HepG2 (cell line): ENCODE results near the gene FBXL13. TPM values are rescaled to one million over a fixed set of nuclear protein-coding genes. Genes with fewer than 3 reads are reported as not detected.

Experiments
- ATAC-seq: fragments of 200-7000 bp; cut with Tn5 transposase; 3 replicates; pipeline ENCODE4 v1.9.1; 2020; ENCODE audit warnings: mild to moderate bottlenecking, moderate library complexity
- BruUV-seq: library from RNA; stranded (reverse); fragments of 400-500 nt; replicated peaks from 2 replicates; lab custom pipeline; 2021; lab: Mats Ljungman, UMichigan
- CTCF ChIA-PET: fragments of 300-600 bp; formaldehyde crosslinking; extraction: SDS; loops from one replicate; lab custom pipeline; 2021; ENCODE audit warnings: low total read pairs, inconsistent platforms, low intra/inter-chr PET ratio; lab: Yijun Ruan, JAX
- POLR2A ChIA-PET: fragments of 350-600 bp; sonication (Branson Sonifier 250); formaldehyde crosslinking; loops from one replicate; lab custom pipeline; 2020; ENCODE audit warnings: antibody characterized with exemption, inconsistent platforms; lab: Yijun Ruan, JAX
- DNase-seq: peaks from one replicate; pipeline ENCODE4 v3.0.0-alpha.2; 2015; ENCODE audit warnings: low spot score
- FAIRE-seq: peaks from 3 replicates; lab custom pipeline; 2011; peaks lifted over from hg19 to GRCh38; lab: Jason Lieb, UNC
- H2AFZ ChIP-seq: one replicate; pipeline ENCODE4 v1.6.1; 2011; ENCODE audit warnings: low read length, inconsistent platforms
- H3K27ac ChIP-seq: fragments of 300-600 bp; 3 replicates; pipeline ENCODE4 v1.8.0; 2011; ENCODE audit warnings: mixed run types, mild to moderate bottlenecking, mixed read lengths, low read length, inconsistent platforms; ENCODE audit not compliant: insufficient read depth; ENCODE audit errors: extremely low read length
- H3K27me3 ChIP-seq, 2 experiments: fragments of 200-600 bp in 1 of 2; 2 replicates in 1 of 2; 3 replicates in 1 of 2; pipeline versions ENCODE4 v1.6.0 to v1.8.0; 2011; ENCODE audit warnings: low read length in 2 of 2, mild to moderate bottlenecking in 2 of 2, moderate library complexity in 2 of 2, inconsistent platforms in 1 of 2; ENCODE audit not compliant: insufficient read depth in 2 of 2, control insufficient read depth in 1 of 2
- H3K36me3 ChIP-seq, 2 experiments: fragments of 200-600 bp in 1 of 2; replicated peaks in 1 of 2; 2 replicates in 1 of 2; 3 replicates in 1 of 2; pipeline versions ENCODE4 v1.5.1 to v1.8.0; 2011; ENCODE audit warnings: low read length in 2 of 2, inconsistent platforms in 1 of 2; ENCODE audit not compliant: insufficient read depth in 2 of 2, control insufficient read depth in 1 of 2
- H3K4me1 ChIP-seq: 2 replicates; pipeline ENCODE4 v1.5.1; 2012; ENCODE audit warnings: low read length, inconsistent platforms; ENCODE audit not compliant: insufficient read depth
- H3K4me2 ChIP-seq: 2 replicates; pipeline ENCODE4 v1.6.0; 2011; ENCODE audit warnings: low read depth, low read length, inconsistent platforms
- H3K4me3 ChIP-seq, 3 experiments: fragments of 200-600 bp in 1 of 3; sonication (generic), shearing (Covaris generic) in 1 of 3; replicated peaks in 1 of 3; 2 replicates each; pipeline ENCODE4 v1.5.1; 2011 to 2016; ENCODE audit warnings: low read length in 3 of 3, inconsistent platforms in 2 of 3, low read depth in 2 of 3, mild to moderate bottlenecking in 2 of 3, control low read depth in 1 of 3, mixed read lengths in 1 of 3; ENCODE audit not compliant: insufficient read depth in 1 of 3
- H3K79me2 ChIP-seq: one replicate; pipeline ENCODE4 v1.6.1; 2011; ENCODE audit warnings: low read length, inconsistent platforms; ENCODE audit not compliant: insufficient read depth
- H3K9ac ChIP-seq: 2 replicates; pipeline ENCODE4 v1.6.0; 2011; ENCODE audit warnings: mild to moderate bottlenecking, low read depth, low read length, inconsistent platforms; ENCODE audit not compliant: insufficient read depth
- H3K9me3 ChIP-seq: 2 replicates; pipeline ENCODE4 v1.5.1; 2012; ENCODE audit warnings: mild to moderate bottlenecking, low read length
- H4K20me1 ChIP-seq: 2 replicates; pipeline ENCODE4 v1.6.0; 2011; ENCODE audit warnings: inconsistent platforms, mild to moderate bottlenecking, low read length, moderate library complexity; ENCODE audit not compliant: insufficient read depth
- AKAP8 ChIP-seq: sonication (generic); formaldehyde crosslinking; IDR thresholded peaks from 2 replicates; pipeline ENCODE4 v1.5.1; 2020; ENCODE audit warnings: mild to moderate bottlenecking, missing genetic modification reagents
- DNMT1 ChIP-seq: sonication (generic); formaldehyde crosslinking; IDR thresholded peaks from 2 replicates; pipeline ENCODE4 v1.5.1; 2020; ENCODE audit warnings: mild to moderate bottlenecking, missing genetic modification reagents
- FOXO1 ChIP-seq: sonication (generic); formaldehyde crosslinking; IDR thresholded peaks from 2 replicates; pipeline ENCODE4 v1.4.0; 2020; ENCODE audit warnings: missing genetic modification reagents
- GPN1 ChIP-seq: sonication (generic); formaldehyde crosslinking; IDR thresholded peaks from 2 replicates; pipeline ENCODE4 v1.5.1; 2020; ENCODE audit warnings: missing genetic modification reagents, borderline replicate concordance
- HHEX ChIP-seq: IDR thresholded peaks from 2 replicates; pipeline ENCODE4 v1.6.1; 2016; ENCODE audit warnings: control low read depth
- HOXA9 ChIP-seq: sonication (generic); formaldehyde crosslinking; IDR thresholded peaks from 2 replicates; pipeline ENCODE4 v1.8.1; 2022; ENCODE audit warnings: missing genetic modification reagents, mild to moderate bottlenecking, moderate library complexity, borderline replicate concordance
- KDM2A ChIP-seq: sonication (generic); formaldehyde crosslinking; IDR thresholded peaks from 2 replicates; pipeline ENCODE4 v1.4.0; 2020; ENCODE audit warnings: low read depth, missing genetic modification reagents, borderline replicate concordance
- NCOA5 ChIP-seq: sonication (generic); formaldehyde crosslinking; IDR thresholded peaks from 2 replicates; pipeline ENCODE4 v1.4.0; 2020; ENCODE audit warnings: missing genetic modification reagents
- NFKBIZ ChIP-seq: IDR thresholded peaks from 2 replicates; pipeline ENCODE4 v1.6.1; 2018; ENCODE audit warnings: missing genetic modification reagents, missing compliant biosample characterization
- PTBP1 ChIP-seq: fragments of 200-400 bp; formaldehyde crosslinking; IDR thresholded peaks from 2 replicates; pipeline ENCODE4 v1.6.1; 2018; ENCODE audit warnings: low read length, low read depth; ENCODE audit not compliant: poor library complexity, severe bottlenecking
- SRSF9 ChIP-seq: fragments of 200-400 bp; formaldehyde crosslinking; IDR thresholded peaks from 2 replicates; pipeline ENCODE4 v1.6.1; 2018; ENCODE audit warnings: borderline replicate concordance, mild to moderate bottlenecking, low read depth, low read length; ENCODE audit not compliant: insufficient read depth, poor library complexity, severe bottlenecking
- SUZ12 ChIP-seq: fragments of 150-350 bp; IDR thresholded peaks from 2 replicates; pipeline ENCODE4 v1.6.1; 2014; ENCODE audit warnings: low read depth, low read length
- TEAD3 ChIP-seq: optimal IDR thresholded peaks from 2 replicates; pipeline ENCODE3; 2016; ENCODE audit warnings: borderline replicate concordance
- ZBTB38 ChIP-seq: sonication (generic); formaldehyde crosslinking; IDR thresholded peaks from 2 replicates; pipeline ENCODE4 v1.5.1; 2020; ENCODE audit warnings: mild to moderate bottlenecking, missing genetic modification reagents
- ZBTB49 ChIP-seq: sonication (generic); formaldehyde crosslinking; IDR thresholded peaks from 2 replicates; pipeline ENCODE4 v1.4.0; 2020; ENCODE audit warnings: missing genetic modification reagents, borderline replicate concordance
- ZNF354B ChIP-seq: sonication (generic); formaldehyde crosslinking; IDR thresholded peaks from 2 replicates; pipeline ENCODE4 v1.8.0; 2022; ENCODE audit warnings: mild to moderate bottlenecking, missing genetic modification reagents
- ZSCAN25 ChIP-seq: sonication (generic); formaldehyde crosslinking; IDR thresholded peaks from 2 replicates; pipeline ENCODE4 v1.8.0; 2022; ENCODE audit warnings: mild to moderate bottlenecking, missing genetic modification reagents
- WGBS: methylation state at CpG from one replicate; pipeline ENCODE4 v1.1.6; 2017; ENCODE audit warnings: low lambda C conversion rate; 5-methylcytosine and 5-hydroxymethylcytosine counted together
- in situ Hi-C: cut with HindIII; loops from 2 replicates; pipeline ENCODE4 v1.10.0; 2017; ENCODE audit warnings: low pct_unique_long_range_greater_than_20kb; ENCODE audit not compliant: extremely low pct_ligation_motif_present
- intact Hi-C: fragments of 100-400 bp; cut with micrococcal nuclease; formaldehyde crosslinking; loops from one replicate; pipeline ENCODE4 v1.10.0; 2022; ENCODE audit not compliant: unreplicated experiment
- polyA plus RNA-seq, 8 experiments: library from polyadenylated mRNA; depleted of rRNA in 3 of 8; stranded (reverse) in 7 of 8; unstranded in 1 of 8; fragments of >200 nt; fragmentation: Illumina TruSeq in 4 of 8; extraction: Trizol in 4 of 8; gene quantifications; 2 replicates each; pipeline versions ENCODE4 v1.2.1 to v1.2.3, GENCODE V29; 2011 to 2016; ENCODE audit warnings: low read depth in 4 of 8, missing spikeins in 1 of 8, mixed read lengths in 1 of 8; ENCODE audit not compliant: insufficient read depth in 1 of 8
- total RNA-seq, 5 experiments: library from RNA; depleted of rRNA; stranded (reverse); fragments of >200 nt; fragmentation: Illumina TruSeq; extraction: Trizol; gene quantifications; 2 replicates each; pipeline ENCODE4 v1.2.3, GENCODE V29; 2016; ENCODE audit warnings: low read depth in 1 of 5

FBXL13 gene
- total and polyA plus RNA-seq, 2 of the 13 experiments (the other 11 are each of a cell fraction or from before 2014, with no cell fraction given) = 0.24 to 0.77 TPM

- H3K36me3 ChIP-seq = no peaks in the 10 kb centered on the region
- no peaks in the 10 kb centered on the region for H3K4me1 ChIP-seq
- ChIA-PET CTCF (no interaction called here), POLR2A (no interaction called here)
- H3K9ac ChIP-seq = no peak overlapping the region
- H3K27me3 ChIP-seq = no peaks in the 10 kb centered on the region
- no peaks in the 10 kb centered on the region for H3K9me3 ChIP-seq
- TF ChIP-seq KDM2A (CRISPR knock-in tag) = no peak
- TF ChIP-seq ZBTB49 (CRISPR knock-in tag) = no peak
- TF ChIP-seq PTBP1 = no peak
- no peak for TF ChIP-seq NFKBIZ (CRISPR knock-in tag)
- no peak for TF ChIP-seq HOXA9
- no peak for TF ChIP-seq FOXO1 (CRISPR knock-in tag)
- TF ChIP-seq ZSCAN25 = no peak
- no peak for TF ChIP-seq ZNF354B (CRISPR knock-in tag)
- no peak for TF ChIP-seq NCOA5 (CRISPR knock-in tag)
- no peak for TF ChIP-seq DNMT1 (CRISPR knock-in tag)
- no peak for TF ChIP-seq ZBTB38 (CRISPR knock-in tag)
- no peak for TF ChIP-seq SUZ12
- no peak for TF ChIP-seq GPN1
- no peak for TF ChIP-seq HHEX
- TF ChIP-seq SRSF9 = no peak
- no peak for TF ChIP-seq AKAP8 (CRISPR knock-in tag)
- no peak for TF ChIP-seq TEAD3 (CRISPR knock-in tag)
- WGBS = 10% methylated on average over 1 of the region's 1 CpG
- in situ Hi-C loops (no loop called here), intact Hi-C loops (no loop called here)
- H3K4me3 ChIP-seq = no peak overlapping the region
- H3K4me2 ChIP-seq = no peak overlapping the region
- no TSS peak for BruUV-seq
- DNase-seq (no peak), FAIRE-seq (no peak), ATAC-seq (no peak)
- no peaks in the 10 kb centered on the region for H3K79me2 ChIP-seq
- H3K27ac ChIP-seq = no peak overlapping the region
- no peaks in the 10 kb centered on the region for H4K20me1 ChIP-seq
- H2AFZ ChIP-seq = no peak overlapping the region
Observed at GRCh38 chr7:102918845-102919244, 155.8 kb downstream of the FBXL13 start.
